Lung (tissue), 12 donors: Measurements from ENCODE around the gene EFL1. TPM values are rescaled to one million over a fixed set of nuclear protein-coding genes. Genes with fewer than 3 reads are reported as not detected.
A peak's percentile ranks its signal among the peaks of the same experiment; 100 is the strongest.

ENCODE experiments used
- ATAC-seq: fragments of 200-7000 bp; cut with Tn5 transposase; one replicate; pipeline ENCODE4 v1.9.1; 2020; ENCODE audit warnings: moderate number of reproducible peaks; ENCODE audit not compliant: insufficient read depth, low FRiP score
- DNase-seq, 3 donors: peaks; one replicate each; pipeline ENCODE4 v3.0.0-alpha.2; 2013 to 2017
- H3K27ac ChIP-seq, 2 donors: one replicate each; pipeline ENCODE4 v1.5.1; 2013; ENCODE audit warnings: mild to moderate bottlenecking in 2 of 2, moderate library complexity in 2 of 2, control low read depth in 1 of 2, inconsistent platforms in 1 of 2, low read depth in 1 of 2, low read length in 1 of 2
- H3K27me3 ChIP-seq, 3 donors: one replicate each; pipeline ENCODE4 v1.5.1; 2013; ENCODE audit warnings: low read length in 2 of 3; ENCODE audit not compliant: control insufficient read depth in 3 of 3, insufficient read depth in 3 of 3
- H3K36me3 ChIP-seq, 4 donors: one replicate each; pipeline ENCODE4 v1.5.1; 2013; ENCODE audit warnings: low read length in 4 of 4, mild to moderate bottlenecking in 1 of 4, moderate library complexity in 1 of 4; ENCODE audit not compliant: control insufficient read depth in 4 of 4, insufficient read depth in 4 of 4
- H3K4me1 ChIP-seq, 5 donors: one replicate each; pipeline ENCODE4 v1.5.1; 2013; ENCODE audit warnings: low read length in 5 of 5, mild to moderate bottlenecking in 2 of 5, moderate library complexity in 1 of 5; ENCODE audit not compliant: control insufficient read depth in 5 of 5, insufficient read depth in 5 of 5
- H3K4me3 ChIP-seq: one replicate; pipeline ENCODE4 v1.5.1; 2013; ENCODE audit warnings: mild to moderate bottlenecking, control low read depth, moderate library complexity
- H3K9ac ChIP-seq, 2 donors: one replicate each; pipeline ENCODE4 v1.5.1; 2013; ENCODE audit warnings: low read length in 2 of 2, control low read depth in 1 of 2; ENCODE audit not compliant: insufficient read depth in 1 of 2
- H3K9me3 ChIP-seq, 4 donors: one replicate each; pipeline ENCODE4 v1.5.1; 2013; ENCODE audit warnings: low read length in 3 of 4, mild to moderate bottlenecking in 1 of 4, moderate library complexity in 1 of 4; ENCODE audit not compliant: control insufficient read depth in 4 of 4, insufficient read depth in 3 of 4
- WGBS, 2 donors: extraction: QIAGEN DNeasy Blood & Tissue Kit; methylation state at CpG; one replicate each; pipeline ENCODE4 v1.1.7; 2013; 5-methylcytosine and 5-hydroxymethylcytosine counted together
- polyA plus RNA-seq, 2 donors: library from polyadenylated mRNA; stranded (reverse); fragments of 200-250 nt; gene quantifications; one replicate each; pipeline ENCODE4 v1.2.1, GENCODE V29; 2013
- total RNA-seq, 2 donors: library from RNA; depleted of rRNA in 1 of 2; stranded (reverse); fragments of >200 nt in 1 of 2; gene quantifications; one replicate each; pipeline ENCODE4 v1.2.1, GENCODE V29; 2014 to 2021
- TF ChIP-seq, protein P1 (sequence below): IDR thresholded peaks from 2 replicates; pipeline ENCODE4 v1.5.1; 2012; ENCODE audit warnings: mild to moderate bottlenecking; ENCODE audit errors: control extremely low read depth, extremely low read depth
- donor health status: control.
- donor health status: control.
- donor health status: Bipolar disorder and iron deficiency.
- donor health status: healthy.
- donor health status: DM: yes; HTN: yes; CAD: no.

Gene EFL1
- total and polyA plus RNA-seq, 4 donors: 4.1 to 22.9 (median 11.5) TPM

DNA sequence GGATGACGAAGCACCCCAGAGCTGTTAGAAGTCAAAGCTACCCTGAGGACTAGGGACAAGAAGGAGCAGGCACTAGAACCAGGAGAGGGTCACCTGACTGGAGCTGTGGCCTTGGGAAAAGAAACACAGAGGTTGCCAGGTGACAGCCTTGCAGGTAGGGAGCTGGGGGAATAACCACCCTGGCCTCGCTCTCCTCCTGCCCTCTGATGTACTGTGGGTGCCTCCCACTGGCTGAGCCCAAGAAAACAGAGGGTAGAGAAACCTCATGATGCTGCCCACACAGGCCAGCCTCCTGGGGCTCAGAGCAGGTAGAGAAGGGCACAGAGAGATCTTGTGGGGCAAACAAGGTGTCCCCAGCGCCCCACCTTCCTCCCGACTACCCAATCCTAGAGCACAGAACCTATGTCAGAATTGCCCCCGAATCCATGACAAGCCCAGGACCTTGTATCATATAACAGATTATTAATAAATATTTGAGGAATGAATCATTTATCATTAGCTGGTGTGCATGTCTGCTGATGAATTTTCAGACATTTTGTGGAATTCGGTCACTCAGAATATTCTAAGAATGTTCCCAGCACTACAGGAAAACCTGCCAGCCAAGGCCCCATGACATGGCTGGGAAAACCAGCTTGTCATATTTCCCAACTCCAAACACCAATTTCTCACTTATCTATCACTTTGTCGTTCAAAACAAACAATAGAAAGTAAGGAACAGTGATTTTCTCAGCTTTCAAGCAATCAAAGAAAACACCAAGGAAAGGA is 156.9 kb downstream of the EFL1 start:
- DNase-seq (peak; percentile 39 to 63 (median 59)), ATAC-seq (no peak)
- no peak overlapping the region for H3K4me3 ChIP-seq
- no peaks in the 10 kb centered on the region for H3K36me3 ChIP-seq
- no peak overlapping the region for H3K27ac ChIP-seq
- 54 to 66% methylated on average over 7 of the region's 7 CpGs for WGBS, 2 donors
- no peak overlapping the region for H3K9ac ChIP-seq
- no peaks in the 10 kb centered on the region for H3K4me1 ChIP-seq
- TF ChIP-seq, protein P1, sequence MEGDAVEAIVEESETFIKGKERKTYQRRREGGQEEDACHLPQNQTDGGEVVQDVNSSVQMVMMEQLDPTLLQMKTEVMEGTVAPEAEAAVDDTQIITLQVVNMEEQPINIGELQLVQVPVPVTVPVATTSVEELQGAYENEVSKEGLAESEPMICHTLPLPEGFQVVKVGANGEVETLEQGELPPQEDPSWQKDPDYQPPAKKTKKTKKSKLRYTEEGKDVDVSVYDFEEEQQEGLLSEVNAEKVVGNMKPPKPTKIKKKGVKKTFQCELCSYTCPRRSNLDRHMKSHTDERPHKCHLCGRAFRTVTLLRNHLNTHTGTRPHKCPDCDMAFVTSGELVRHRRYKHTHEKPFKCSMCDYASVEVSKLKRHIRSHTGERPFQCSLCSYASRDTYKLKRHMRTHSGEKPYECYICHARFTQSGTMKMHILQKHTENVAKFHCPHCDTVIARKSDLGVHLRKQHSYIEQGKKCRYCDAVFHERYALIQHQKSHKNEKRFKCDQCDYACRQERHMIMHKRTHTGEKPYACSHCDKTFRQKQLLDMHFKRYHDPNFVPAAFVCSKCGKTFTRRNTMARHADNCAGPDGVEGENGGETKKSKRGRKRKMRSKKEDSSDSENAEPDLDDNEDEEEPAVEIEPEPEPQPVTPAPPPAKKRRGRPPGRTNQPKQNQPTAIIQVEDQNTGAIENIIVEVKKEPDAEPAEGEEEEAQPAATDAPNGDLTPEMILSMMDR: no peak
- H3K27me3 ChIP-seq: no peaks in the 10 kb centered on the region
- no peaks in the 10 kb centered on the region for H3K9me3 ChIP-seq

DNA sequence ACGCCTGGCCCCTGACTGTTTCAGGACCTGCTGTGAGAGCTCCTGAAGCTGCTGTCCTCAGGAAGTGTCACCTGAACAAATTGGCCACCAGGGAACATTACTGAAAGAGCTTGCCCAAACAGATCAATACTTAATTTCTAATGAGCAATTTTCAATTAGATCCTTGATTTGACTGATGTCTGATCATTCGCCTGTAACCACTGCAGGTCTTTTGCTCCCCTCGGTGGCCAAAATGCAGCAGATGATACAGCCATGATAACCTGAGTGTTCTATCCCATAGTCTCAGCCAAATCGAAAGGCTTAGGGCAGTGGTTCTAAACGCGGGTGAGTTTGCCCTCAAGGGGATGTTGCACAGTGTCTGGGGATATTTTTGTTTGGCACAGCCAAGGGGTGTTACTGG is 159.1 kb downstream of the EFL1 start:
- no peaks in the 10 kb centered on the region for H3K9me3 ChIP-seq
- no peaks in the 10 kb centered on the region for H3K4me1 ChIP-seq
- no peak overlapping the region for H3K4me3 ChIP-seq
- H3K27me3 ChIP-seq: no peaks in the 10 kb centered on the region
- H3K36me3 ChIP-seq: no peaks in the 10 kb centered on the region
- TF ChIP-seq, protein P1: no peak
- WGBS, 2 donors: 81 to 93% methylated on average over 6 of the region's 6 CpGs
- no peak overlapping the region for H3K9ac ChIP-seq
- ATAC-seq: no peak
- no peak overlapping the region for H3K27ac ChIP-seq
- no peak for DNase-seq

DNA sequence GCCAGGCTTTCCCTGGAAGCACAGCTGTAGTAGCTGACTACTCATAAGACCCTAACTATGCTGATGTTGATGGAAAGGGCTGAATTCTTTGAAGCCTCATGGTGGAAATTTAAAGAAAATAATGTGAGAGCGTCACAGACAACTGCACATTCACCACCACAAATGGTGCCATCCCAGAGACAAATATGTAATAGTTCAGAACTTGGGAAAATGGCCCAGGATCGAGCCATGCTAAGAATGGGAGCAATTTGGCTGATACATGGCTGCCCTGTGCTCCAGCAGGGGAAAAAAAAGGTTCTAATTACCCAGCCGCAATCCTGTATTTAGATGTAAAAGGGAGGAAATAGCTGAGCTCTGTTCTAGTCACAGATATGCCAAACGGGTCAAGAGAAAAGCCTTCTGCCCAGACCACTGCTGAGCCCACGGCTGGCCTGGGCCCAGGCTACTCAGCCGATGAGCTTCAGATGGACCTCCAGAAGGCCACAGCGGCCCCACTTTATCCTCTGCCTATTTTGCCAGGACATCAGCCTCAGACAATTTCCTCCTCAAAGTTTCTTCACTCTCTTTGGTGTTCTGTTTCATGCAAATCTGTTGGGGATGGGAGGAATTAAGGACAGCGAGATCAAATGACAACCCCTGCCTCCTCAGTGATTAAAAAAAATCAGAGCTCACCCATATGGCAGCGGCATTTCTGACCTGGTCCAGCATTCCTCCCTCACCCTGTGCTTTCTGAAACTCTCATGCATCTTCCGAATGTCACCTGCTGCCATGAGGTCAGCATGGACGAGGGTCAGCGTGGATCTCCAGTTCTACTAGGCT is 162.2 kb downstream of the EFL1 start:
- peak in 2 of 3 donors; percentile 13 to 37 for DNase-seq

More for the DNA sequence above, 162.2 kb downstream of the EFL1 start:
- Histone ChIP-seq H3K36me3 (no peaks in the 10 kb centered on the region), H3K27me3 (no peaks in the 10 kb centered on the region), H3K27ac (no peak overlapping the region), H3K9me3 (no peaks in the 10 kb centered on the region), H3K4me3 (no peak overlapping the region), H3K4me1 (no peaks in the 10 kb centered on the region), H3K9ac (no peak overlapping the region)
- no peak for ATAC-seq
- 68 to 84% methylated on average over 12 of the region's 12 CpGs for WGBS, 2 donors
- TF ChIP-seq, protein P1: no peak
